Fibroblast of lung (primary cell): ENCODE results near the gene BORCS6.

Experiments
- CTCF ChIP-seq, 2 donors: IDR thresholded peaks in 1 of 2; conservative IDR thresholded peaks in 1 of 2; 1 replicate in 1 of 2; 2 replicates in 1 of 2; pipeline ENCODE4 v1.5.1; 2011 to 2012; ENCODE audit warnings: low read length in 2 of 2, control low read depth in 1 of 2, inconsistent platforms in 1 of 2, low read depth in 1 of 2, mild to moderate bottlenecking in 1 of 2
- EZH2 ChIP-seq: IDR thresholded peaks from 2 replicates; pipeline ENCODE4 v1.5.1; 2012; ENCODE audit warnings: low read length, control low read depth, mild to moderate bottlenecking; ENCODE audit errors: missing control alignments

GRCh38 chr17:8138672-8139371 is 51.2 kb downstream of the BORCS6 start:
- peak; percentile 80 to 83 for TF ChIP-seq CTCF (conservative IDR thresholded peaks at IDR 0.05 in 1 of 2, IDR thresholded peaks at IDR 0.05 in 1 of 2; ENCODE audit: low read depth in 1 of 2, low read length in 2 of 2)
- no peak for TF ChIP-seq EZH2
